Measurements from ENCODE around the gene SUPT6H.

SUPT6H gene

DNA sequence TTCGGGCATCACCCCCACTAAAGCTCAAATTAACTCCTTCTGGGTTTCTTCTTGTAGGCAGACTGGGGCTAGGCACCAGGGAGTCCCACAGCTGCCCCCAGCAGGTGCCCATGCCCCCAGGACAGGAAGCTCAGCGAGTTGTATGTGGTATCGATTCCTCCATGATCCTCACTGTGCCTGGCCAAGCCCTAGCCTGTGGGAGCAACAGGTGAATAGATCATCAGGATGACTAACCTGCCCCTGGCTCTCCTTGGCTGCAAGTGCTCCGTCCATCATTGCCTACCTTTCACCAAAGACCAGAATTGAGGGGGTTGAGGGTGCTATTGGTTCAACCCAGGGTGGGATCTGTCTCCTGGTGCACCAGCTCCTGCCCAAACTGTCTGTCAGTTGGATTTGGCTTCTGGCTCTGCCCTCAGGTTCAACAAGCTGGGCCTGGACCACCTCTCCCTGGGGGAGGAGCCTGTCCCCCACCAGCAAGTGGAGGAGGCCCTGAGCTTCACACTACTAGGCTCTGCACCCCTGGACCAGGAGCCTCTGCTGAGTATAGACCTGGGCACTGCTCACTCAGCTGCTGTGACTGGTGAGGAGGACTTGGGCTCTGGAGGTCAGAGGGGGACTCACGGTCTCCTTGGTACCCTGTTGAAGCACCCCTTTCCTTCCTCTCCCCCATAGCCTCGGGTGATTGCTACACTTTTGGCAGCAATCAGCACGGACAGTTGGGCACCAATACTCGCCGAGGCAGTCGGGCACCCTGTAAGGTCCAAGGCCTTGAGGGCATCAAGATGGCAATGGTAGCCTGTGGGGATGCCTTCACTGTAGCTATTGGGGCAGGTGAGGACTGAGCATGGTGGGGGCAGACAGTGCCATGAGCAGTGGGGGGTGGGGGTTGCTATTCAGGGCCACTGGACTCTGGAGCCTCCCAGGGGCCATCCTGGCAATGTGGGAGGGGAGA, 78.7 kb downstream of the SUPT6H start:
- no peak for DNase-seq

DNA sequence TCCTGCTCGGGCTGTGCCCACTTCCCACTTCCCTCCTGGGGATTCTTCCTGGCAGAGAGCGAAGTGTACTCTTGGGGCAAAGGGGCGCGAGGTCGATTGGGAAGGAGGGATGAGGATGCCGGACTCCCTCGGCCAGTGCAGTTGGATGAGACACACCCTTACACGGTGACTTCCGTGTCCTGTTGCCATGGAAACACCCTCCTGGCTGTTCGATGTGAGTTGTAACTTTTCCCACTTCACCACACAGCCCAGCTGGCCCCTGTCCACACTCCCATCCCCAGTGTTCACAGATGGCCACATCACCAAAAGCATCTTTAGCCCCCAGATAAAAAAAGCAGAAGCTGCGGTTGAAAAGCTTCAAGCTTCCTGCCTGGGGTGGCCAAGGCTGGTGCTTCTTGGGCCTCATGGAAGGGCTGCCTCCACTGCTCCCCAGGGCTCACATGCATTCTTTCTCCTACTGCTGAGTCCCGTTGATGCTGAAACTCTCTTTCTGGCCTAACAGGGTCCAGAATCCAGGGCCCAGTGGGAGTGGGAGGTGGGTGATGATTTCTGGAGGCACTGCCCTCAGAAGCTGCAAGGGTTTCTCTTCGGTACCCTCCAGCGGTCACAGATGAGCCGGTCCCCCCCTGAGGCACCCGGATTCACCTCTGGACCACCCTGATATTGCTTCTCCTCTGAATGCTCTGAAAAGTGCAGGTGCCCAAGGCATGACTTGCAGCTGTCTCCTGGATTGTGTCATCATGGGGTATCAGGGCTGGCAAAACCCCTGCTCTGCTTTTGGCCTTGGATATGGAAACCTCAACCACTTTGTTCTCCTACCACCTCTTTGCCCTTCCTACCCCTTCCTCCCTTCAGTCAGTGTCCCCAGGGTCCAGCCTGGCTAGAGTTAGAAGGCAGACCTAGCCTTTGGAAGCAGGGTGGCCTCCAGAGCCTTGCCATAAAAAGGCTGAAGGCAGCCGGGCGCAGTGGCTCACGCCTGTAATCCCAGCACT, 79.6 kb downstream of the SUPT6H start:
- no peak for DNase-seq

DNA sequence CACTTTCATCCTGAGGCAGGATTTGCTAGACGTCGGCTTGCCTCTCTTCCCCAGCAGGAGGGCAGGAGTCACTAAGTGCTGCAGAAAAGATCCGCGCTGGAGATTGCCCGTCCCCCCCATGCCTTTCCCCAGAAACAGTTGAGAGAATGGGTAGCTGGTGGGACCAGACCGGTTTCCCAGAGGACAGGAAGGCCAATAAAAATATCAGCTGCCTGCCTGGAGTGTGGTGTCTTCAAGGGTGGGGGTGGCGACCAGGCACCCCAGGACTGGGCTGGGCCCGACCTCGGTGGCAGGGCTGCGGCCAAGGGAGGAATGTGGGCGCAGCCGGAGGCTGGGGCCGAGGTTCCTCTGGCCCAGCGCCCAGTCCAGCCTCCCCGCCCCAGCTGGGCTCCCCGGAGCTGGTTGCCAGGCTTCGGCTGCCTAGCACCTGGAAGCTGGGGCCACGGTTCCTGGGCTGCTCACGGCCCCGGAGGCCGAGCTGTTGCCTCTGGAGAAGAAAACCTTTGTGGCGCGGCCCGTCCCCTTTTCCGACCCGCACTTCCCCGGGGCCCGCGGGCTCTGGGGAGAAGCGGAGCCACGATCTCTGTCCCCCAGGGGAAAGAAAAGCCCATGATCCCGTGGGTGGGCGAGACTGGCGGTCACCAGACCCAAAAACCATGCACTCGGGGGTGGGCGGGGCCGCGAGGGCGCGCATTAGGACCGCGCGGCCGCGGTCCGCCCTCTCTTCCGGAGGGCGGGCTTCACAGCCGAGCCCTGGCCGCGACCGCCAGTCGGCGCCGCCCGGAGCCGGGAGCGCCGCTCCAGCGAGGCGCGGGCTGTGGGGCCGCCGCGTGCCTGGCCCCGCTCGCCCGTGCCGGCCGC, 81.5 kb downstream of the SUPT6H start, which contains the start of gene TRAF4:
Gene TRAF4 (plus strand): TSS at position 769 of the 861 bp plus-strand sequence. CDS start 102 bp downstream, outside the sequence.
- DNase-seq, result peak; percentile 69

DNA sequence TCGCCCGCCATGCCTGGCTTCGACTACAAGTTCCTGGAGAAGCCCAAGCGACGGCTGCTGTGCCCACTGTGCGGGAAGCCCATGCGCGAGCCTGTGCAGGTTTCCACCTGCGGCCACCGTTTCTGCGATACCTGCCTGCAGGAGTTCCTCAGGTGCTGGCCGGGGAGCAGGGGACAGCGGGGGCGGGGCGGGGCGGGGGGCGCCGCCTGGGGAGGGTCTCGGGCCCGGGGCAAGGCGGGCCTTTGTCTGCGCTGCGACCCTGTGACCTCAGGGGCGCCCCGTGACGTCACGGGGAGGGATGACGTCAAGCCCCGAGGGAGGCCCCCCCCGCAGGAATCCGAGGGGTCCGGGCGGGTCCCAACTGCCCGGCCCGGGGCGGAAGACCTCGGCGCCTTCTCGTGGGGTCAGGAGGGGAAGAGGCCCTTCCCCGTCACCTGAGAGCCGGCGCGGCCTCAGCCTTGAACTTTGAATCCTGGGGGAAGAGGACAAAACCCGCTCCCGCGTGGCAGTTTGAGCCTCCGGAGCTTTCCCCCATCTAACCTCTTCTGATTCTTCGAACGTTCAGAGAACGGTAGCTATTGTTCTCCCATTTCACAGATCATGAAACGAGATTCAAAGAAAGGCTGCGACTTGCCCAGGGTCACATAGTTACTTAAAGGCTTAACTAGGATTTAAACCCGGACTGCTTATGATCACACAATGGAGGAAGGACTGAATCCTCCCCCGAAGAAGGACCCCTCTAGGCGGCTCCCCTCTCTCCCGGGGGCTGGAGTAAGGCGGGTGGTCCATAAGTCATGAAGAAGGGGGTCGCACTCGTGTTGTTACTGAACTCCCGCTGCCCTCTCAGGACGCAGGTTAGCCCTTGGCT, 82.3 kb downstream of the SUPT6H start:
- DNase-seq, result peak; percentile 75

DNA sequence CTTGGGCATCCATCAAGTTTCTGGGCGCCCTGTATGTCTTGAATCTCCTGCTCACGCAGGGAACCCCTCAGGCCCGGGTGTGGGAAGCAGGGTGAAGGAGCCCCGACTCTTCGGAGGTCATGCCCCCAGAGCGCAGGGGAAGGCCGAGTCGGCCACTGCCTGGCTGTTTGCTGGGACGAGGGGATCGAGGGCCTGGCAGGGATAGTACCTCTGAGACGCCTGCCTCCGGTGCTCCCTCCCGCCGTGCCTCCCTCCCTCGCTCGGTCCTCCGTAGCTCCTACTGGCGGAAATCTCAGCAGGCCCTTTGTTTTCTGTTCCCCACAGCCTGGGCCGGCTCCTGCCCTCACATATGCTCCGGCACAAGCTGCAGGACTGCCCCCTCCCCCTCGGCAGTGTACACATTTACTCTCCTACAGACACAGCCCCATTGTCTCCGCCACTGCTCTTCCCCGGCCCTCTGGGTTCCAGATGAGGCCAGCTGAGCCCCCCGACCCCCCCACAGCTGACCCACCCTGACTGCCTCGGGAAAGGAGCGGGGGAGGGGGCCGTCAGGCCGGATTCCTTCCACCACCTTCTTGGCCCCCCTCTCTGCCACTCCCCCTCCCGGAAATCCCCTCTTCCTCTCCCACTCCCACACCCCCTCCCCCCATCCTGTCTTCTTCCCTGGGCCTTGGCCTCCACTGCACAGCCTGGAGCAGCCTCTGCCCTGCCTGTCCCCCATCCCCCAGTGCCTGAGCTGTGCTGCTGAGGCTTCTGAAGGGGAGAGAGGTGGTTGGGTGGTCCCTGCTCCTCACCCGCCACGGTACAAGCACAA, 83.2 kb downstream of the SUPT6H start:
- no peak for DNase-seq

DNA sequence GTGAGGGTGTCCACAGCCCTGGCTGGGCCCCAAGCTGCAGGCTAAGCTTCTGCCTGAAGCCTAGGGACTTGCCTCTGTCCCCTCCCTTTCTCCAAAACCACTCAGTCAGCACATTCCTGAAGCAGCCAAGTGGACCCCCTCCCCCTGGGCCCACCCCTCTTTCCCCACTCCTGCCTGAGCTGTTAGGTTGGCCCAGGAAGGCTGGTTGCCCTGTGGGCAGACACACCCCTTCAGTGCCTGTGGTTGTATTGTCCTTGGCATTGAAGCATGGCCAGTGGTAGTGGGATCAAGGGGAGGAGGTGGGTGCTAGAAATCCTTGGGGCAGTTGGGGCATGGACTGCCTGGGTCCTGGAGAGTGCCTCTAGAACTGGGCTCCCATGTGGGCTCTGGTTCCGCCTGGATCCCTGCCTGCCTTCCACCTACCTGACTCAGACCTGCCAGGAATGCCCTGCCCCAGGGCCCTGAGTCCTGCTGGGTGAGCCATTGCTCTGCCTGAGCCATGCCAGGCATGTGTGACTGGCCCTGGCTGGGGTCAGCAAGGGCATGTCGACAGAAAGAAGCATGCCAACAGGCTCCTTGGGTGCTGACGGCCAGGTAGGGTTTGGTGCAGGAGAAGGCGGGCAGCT, 83.9 kb downstream of the SUPT6H start:
- no peak for DNase-seq

DNA sequence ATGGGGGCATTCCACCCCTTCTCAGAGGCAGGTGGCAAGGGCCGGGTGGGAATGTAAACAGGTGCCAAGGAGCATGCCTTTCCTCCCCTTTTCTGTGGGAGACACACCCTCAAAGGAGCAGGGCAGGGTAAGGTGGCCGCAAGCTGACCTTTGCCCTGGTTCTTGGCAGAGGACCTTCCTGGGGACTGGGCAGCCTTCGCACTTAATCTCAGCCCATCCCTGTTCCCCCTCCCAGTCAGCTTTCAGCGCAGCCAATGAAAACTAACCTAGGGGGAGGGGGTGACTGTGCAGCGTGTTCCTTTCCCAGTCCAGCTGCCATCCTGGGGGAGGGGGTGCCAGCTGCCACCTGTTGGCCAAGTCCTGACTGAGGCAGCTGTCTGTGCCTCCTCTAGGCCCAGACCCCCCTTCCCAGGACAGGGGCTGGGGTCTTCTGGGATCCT, 84.6 kb downstream of the SUPT6H start:
- no peak for DNase-seq

DNA sequence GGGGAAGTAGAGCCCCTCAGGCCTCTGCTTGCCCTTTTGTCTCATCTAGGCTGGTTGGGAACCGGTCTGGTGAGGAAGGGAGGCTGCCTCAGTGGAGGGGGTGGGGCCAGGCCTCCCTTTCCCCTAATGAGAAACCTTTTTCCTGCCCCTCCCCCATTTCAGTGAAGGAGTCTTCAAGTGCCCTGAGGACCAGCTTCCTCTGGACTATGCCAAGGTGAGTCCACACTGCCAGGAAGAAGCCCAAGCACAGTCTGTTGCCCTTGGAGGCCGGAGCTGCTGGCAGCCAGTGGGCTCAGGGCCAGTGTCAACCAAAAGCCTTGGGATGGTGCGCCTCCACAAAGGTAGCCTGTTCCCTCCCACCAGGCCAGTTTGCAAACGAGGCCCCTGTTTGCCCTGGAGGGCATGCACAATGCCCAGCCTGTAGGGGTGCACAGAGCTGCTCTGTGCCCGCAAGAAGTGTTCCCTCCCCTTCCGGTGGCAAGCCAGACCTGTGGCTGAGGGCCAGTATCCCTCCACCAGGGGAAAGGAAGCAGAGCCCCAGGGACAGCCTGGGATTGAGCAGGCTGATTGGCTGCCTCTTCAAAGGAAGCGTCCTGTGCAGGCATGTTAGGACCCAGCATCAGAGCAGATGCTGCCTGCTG, 85.2 kb downstream of the SUPT6H start:
- no peak for DNase-seq

DNA sequence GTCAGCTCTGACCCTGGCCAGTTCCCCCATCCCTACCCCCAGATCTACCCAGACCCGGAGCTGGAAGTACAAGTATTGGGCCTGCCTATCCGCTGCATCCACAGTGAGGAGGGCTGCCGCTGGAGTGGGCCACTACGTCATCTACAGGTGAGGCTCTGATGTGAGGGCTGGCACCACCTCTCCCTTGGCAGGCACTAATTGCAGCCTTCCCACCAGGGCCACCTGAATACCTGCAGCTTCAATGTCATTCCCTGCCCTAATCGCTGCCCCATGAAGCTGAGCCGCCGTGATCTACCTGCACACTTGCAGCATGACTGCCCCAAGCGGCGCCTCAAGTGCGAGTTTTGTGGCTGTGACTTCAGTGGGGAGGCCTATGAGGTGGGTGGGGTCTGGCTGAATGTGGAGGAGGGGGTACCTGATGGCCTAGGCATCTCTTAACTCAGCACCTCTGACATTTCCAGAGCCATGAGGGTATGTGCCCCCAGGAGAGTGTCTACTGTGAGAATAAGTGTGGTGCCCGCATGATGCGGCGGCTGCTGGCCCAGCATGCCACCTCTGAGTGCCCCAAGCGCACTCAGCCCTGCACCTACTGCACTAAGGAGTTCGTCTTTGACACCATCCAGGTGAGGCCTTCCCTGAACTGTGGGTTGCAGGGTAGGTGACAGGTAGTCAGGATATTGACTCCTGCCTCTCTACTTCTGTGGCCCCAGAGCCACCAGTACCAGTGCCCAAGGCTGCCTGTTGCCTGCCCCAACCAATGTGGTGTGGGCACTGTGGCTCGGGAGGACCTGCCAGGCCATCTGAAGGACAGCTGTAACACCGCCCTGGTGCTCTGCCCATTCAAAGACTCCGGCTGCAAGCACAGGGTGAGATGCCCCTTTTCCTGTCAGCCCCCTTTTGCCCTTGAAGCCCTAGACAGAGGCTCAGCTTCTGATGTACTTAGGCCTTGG, 86.1 kb downstream of the SUPT6H start:
- no peak for DNase-seq

DNA sequence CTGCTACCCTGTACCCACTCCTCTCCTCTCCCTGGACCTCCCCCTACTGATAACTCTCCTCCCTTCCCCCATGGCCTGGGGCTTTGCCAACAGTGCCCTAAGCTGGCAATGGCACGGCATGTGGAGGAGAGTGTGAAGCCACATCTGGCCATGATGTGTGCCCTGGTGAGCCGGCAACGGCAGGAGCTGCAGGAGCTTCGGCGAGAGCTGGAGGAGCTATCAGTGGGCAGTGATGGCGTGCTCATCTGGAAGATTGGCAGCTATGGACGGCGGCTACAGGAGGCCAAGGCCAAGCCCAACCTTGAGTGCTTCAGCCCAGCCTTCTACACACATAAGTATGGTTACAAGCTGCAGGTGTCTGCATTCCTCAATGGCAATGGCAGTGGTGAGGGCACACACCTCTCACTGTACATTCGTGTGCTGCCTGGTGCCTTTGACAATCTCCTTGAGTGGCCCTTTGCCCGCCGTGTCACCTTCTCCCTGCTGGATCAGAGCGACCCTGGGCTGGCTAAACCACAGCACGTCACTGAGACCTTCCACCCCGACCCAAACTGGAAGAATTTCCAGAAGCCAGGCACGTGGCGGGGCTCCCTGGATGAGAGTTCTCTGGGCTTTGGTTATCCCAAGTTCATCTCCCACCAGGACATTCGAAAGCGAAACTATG, 87.0 kb downstream of the SUPT6H start:
- DNase-seq, result no peak

DNA sequence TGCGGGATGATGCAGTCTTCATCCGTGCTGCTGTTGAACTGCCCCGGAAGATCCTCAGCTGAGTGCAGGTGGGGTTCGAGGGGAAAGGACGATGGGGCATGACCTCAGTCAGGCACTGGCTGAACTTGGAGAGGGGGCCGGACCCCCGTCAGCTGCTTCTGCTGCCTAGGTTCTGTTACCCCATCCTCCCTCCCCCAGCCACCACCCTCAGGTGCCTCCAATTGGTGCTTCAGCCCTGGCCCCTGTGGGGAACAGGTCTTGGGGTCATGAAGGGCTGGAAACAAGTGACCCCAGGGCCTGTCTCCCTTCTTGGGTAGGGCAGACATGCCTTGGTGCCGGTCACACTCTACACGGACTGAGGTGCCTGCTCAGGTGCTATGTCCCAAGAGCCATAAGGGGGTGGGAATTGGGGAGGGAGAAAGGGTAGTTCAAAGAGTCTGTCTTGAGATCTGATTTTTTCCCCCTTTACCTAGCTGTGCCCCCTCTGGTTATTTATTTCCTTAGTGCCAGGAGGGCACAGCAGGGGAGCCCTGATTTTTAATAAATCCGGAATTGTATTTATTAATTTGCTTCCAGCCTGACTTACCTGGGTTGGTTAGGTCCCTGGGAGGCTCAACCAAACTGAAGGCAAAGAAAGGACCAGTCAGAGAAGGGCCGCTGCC, 87.6 kb downstream of the SUPT6H start:
- DNase-seq, result no peak

DNA sequence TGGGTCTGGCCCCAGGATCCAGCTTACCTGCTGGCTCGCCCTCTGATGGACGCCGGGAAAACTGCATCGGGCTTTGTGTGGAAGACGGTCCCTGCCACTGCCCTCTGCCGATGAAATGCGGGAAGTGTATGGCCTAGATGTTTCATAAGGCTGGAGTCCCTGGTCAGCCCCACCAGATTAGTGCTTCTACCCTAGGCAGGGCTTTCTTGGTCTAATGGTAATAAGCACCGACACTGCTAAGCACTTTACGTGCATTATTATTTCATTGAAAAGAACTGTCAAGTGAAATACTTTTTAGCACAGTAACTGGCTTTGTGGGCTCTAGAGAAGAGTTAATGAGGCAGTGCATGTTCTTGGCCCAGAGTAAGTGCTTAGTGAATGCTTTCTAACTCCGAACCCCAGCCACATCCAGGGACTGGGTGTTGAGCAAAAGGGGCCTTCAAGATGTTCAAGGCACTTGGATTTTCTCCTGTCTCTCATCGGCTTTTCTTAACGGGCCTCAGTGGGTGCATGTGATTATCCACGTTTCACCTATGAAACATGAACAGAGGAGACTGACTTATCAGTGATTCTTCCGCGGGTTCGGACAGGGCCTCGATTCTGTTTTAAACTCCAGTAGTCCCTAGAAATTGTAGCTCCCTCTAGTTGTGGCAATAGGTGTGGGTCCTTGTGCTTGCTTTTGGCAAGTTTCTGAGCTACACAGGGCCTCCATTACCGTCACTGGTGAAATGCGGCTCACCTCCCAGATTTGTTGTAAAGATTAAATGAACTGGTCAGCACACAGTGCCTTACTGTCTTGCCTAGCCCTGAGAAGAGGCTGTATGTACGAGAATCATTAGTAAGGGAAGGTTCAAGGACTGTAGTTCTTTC, 88.4 kb downstream of the SUPT6H start:
- peak; percentile 83 for DNase-seq

DNA sequence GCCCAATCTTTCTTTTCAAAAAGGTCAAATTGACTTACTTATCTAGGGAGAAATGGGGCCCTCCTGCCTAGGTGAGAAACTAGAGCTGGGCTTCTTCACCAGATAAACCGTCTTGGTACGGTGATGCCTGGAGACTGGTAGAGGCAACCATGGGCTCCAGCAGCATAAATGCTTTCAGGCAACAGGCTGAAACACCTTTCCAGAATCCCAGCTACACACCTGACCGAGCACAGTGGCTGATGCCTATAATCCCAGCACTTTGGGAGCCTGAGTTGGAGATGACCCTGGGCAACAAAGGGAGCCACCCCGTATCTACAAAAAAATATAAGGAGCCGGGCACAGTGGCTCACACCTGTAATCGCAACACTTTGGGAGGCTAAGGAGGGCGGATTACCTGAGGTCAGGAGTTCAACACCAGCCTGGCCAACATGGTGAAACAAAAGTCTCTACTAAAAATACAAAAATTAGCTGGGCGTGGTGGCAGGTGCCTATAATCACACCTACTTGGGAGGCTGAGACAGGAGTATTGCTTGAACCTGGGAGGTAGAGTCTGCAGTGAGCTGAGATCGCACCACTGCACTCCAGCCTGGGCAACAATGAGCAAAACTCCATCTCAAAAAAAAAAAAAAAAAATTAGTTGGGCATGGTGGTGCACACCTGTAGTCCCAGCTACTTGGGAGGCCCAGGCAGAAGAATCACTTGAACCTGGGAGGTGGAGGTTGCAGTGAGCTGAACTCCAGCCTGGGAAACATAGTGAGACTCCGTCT, 89.8 kb downstream of the SUPT6H start:
- DNase-seq, result no peak
